HCT116 (cell line): ENCODE measurements around the gene CACNA1C.

ENCODE experiments used
- CTCF ChIP-seq, 3 experiments: fragments of 200-600 bp in 1 of 3; sonication (generic) in 1 of 3; IDR thresholded peaks in 2 of 3; conservative IDR thresholded peaks in 1 of 3; 2 replicates each; pipeline ENCODE4 v1.5.1; 2012 to 2017; ENCODE audit warnings: low read depth in 2 of 3, low read length in 2 of 3, antibody characterized with exemption in 1 of 3, borderline replicate concordance in 1 of 3, control low read depth in 1 of 3, mild to moderate bottlenecking in 1 of 3, mixed read lengths in 1 of 3, mixed run types in 1 of 3, moderate library complexity in 1 of 3; ENCODE audit not compliant: insufficient read depth in 1 of 3
- EZH2 ChIP-seq: fragments of 200-600 bp; sonication (generic); IDR thresholded peaks from 2 replicates; pipeline ENCODE4 v1.6.1; 2017; ENCODE audit warnings: antibody characterized with exemption, mixed run types
- POLR2A ChIP-seq: IDR thresholded peaks from 2 replicates; pipeline ENCODE4 v1.7.0; 2011; ENCODE audit warnings: borderline replicate concordance; ENCODE audit not compliant: insufficient read depth, insufficient read length; ENCODE audit errors: extremely low read depth
- TF ChIP-seq, protein P1 (sequence below): IDR thresholded peaks from 2 replicates; pipeline ENCODE4 v1.6.1; 2012

- TF ChIP-seq POLR2A = no peak
- TF ChIP-seq CTCF (IDR thresholded peaks at IDR 0.05 in 2 of 3, conservative IDR thresholded peaks at IDR 0.05 in 1 of 3; ENCODE audit: borderline replicate concordance in 1 of 3, insufficient read depth in 1 of 3, low read depth in 2 of 3, low read length in 2 of 3) = no peak
- TF ChIP-seq, protein P1, sequence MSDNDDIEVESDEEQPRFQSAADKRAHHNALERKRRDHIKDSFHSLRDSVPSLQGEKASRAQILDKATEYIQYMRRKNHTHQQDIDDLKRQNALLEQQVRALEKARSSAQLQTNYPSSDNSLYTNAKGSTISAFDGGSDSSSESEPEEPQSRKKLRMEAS = no peak
- no peak for TF ChIP-seq EZH2
Measured at GRCh38 chr12:2625289-2625612, 572.5 kb downstream of the CACNA1C start.
